Hepatocyte (in vitro differentiated cells): ENCODE measurements around the gene ALG10B.
A peak's percentile ranks its signal among the peaks of the same experiment; 100 is the strongest.

Source experiments
- EZH2 ChIP-seq: fragments of 200-600 bp; sonication (generic); IDR thresholded peaks from 2 replicates; pipeline ENCODE4 v1.6.1; 2016; ENCODE audit warnings: antibody characterized with exemption, mild to moderate bottlenecking, borderline replicate concordance
- EZH2phosphoT487 ChIP-seq: fragments of 200-600 bp; sonication (generic); IDR thresholded peaks from one replicate; pipeline ENCODE4 v1.6.1; 2018; ENCODE audit warnings: antibody characterized with exemption, mild to moderate bottlenecking, low read depth, moderate library complexity; ENCODE audit not compliant: unreplicated experiment, severe bottlenecking
- TF ChIP-seq, protein P1 (sequence below): fragments of 200-600 bp; sonication (generic); IDR thresholded peaks from 2 replicates; pipeline ENCODE4 v1.5.1; 2016; ENCODE audit warnings: antibody characterized with exemption, mild to moderate bottlenecking; ENCODE audit not compliant: poor library complexity

DNA sequence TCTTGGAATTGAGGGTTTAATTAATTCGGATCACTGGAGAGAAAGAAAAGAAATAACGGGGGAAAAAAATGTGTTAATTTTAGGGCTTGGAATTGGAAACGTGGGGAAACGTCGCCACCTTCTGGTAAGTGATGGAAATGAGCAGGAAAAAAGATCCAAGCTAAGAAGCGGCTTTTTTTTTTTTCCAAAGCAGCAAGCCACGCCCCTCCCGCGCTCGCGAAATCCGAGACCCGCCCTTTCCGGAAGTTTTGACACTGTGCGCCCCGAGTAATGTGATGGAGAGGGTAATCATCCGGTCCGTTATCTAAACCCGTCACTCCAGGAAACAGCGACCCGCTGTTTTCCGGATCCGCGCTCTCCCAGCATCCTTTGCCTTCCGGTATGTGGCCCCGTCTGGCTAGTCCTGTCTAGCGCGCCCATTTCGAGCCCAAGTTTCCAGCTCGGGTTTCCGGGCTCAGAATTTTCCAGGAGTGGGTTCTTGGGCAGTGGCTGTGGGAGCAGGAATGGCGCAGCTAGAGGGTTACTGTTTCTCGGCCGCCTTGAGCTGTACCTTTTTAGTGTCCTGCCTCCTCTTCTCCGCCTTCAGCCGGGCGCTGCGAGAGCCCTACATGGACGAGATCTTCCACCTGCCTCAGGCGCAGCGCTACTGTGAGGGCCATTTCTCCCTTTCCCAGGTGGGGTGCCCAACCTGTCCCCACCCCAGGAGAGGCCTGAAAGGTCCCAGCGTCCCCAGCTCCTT is at the start of gene ALG10B:
- TF ChIP-seq, protein P1, sequence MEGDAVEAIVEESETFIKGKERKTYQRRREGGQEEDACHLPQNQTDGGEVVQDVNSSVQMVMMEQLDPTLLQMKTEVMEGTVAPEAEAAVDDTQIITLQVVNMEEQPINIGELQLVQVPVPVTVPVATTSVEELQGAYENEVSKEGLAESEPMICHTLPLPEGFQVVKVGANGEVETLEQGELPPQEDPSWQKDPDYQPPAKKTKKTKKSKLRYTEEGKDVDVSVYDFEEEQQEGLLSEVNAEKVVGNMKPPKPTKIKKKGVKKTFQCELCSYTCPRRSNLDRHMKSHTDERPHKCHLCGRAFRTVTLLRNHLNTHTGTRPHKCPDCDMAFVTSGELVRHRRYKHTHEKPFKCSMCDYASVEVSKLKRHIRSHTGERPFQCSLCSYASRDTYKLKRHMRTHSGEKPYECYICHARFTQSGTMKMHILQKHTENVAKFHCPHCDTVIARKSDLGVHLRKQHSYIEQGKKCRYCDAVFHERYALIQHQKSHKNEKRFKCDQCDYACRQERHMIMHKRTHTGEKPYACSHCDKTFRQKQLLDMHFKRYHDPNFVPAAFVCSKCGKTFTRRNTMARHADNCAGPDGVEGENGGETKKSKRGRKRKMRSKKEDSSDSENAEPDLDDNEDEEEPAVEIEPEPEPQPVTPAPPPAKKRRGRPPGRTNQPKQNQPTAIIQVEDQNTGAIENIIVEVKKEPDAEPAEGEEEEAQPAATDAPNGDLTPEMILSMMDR, result peak; percentile 83
- TF ChIP-seq EZH2, result no peak
- TF ChIP-seq EZH2phosphoT487, result no peak
